Breast epithelium (tissue), 4 donors: Measurements from ENCODE around the gene SGSM2. TPM values are rescaled to one million over a fixed set of nuclear protein-coding genes. Genes with fewer than 3 reads are reported as not detected.
A peak's percentile ranks its signal among the peaks of the same experiment; 100 is the strongest.

ENCODE experiments used
- DNase-seq, 2 donors: peaks; one replicate each; pipeline ENCODE4 v3.0.0-alpha.2; 2019; ENCODE audit warnings: low spot score in 2 of 2
- H3K27ac ChIP-seq, 2 donors: fragments of 200-600 bp; sonication (generic) in 1 of 2; one replicate each; pipeline ENCODE4 v1.5.1; 2016 to 2019; ENCODE audit warnings: mild to moderate bottlenecking in 1 of 2
- H3K27me3 ChIP-seq, 2 donors: fragments of 200-600 bp; sonication (generic) in 1 of 2; one replicate each; pipeline versions ENCODE4 v1.5.1 to v1.6.0; 2017 to 2019; ENCODE audit warnings: control low read depth in 1 of 2, mild to moderate bottlenecking in 1 of 2
- H3K36me3 ChIP-seq: fragments of 200-600 bp; one replicate; pipeline ENCODE4 v1.5.1; 2019
- H3K4me1 ChIP-seq, 2 donors: fragments of 200-600 bp; sonication (generic); one replicate each; pipeline ENCODE4 v1.5.1; 2016 to 2019; ENCODE audit warnings: control low read depth in 1 of 2
- H3K4me3 ChIP-seq, 3 donors: fragments of 200-600 bp; sonication (generic); 1 replicate in 2 of 3; 2 replicates in 1 of 3; pipeline ENCODE4 v1.5.1; 2016 to 2019; ENCODE audit warnings: mild to moderate bottlenecking in 3 of 3, moderate library complexity in 2 of 3
- H3K9me3 ChIP-seq, 2 donors: fragments of 200-600 bp; sonication (generic) in 1 of 2; one replicate each; pipeline ENCODE4 v1.5.1; 2016 to 2019; ENCODE audit warnings: control low read depth in 1 of 2
- POLR2A ChIP-seq: fragments of 450-650 bp; IDR thresholded peaks from one replicate; pipeline ENCODE4 v1.6.1; 2016; ENCODE audit warnings: antibody characterized with exemption, mild to moderate bottlenecking, moderate library complexity
- POLR2AphosphoS5 ChIP-seq, 3 donors: sonication (generic); formaldehyde crosslinking; IDR thresholded peaks; one replicate each; pipeline ENCODE4 v1.6.1; 2017; ENCODE audit warnings: antibody characterized with exemption in 3 of 3
- intact Hi-C: fragments of 100-400 bp; cut with DNase I; formaldehyde crosslinking; loops from one replicate; pipeline ENCODE4 v1.15.1; 2023; ENCODE audit warnings: low total_unique reads
- total RNA-seq, 3 donors: library from RNA; depleted of rRNA; stranded (reverse); fragments of >200 nt; gene quantifications; one replicate each; pipeline ENCODE4 v1.1.0, GENCODE V29; 2016
- TF ChIP-seq, protein P1 (sequence below), 3 donors: fragments of 450-650 bp; IDR thresholded peaks; one replicate each; pipeline ENCODE4 v1.5.1; 2016 to 2017; ENCODE audit warnings: antibody characterized with exemption in 3 of 3, mild to moderate bottlenecking in 3 of 3, moderate library complexity in 3 of 3

Gene SGSM2, protein sequence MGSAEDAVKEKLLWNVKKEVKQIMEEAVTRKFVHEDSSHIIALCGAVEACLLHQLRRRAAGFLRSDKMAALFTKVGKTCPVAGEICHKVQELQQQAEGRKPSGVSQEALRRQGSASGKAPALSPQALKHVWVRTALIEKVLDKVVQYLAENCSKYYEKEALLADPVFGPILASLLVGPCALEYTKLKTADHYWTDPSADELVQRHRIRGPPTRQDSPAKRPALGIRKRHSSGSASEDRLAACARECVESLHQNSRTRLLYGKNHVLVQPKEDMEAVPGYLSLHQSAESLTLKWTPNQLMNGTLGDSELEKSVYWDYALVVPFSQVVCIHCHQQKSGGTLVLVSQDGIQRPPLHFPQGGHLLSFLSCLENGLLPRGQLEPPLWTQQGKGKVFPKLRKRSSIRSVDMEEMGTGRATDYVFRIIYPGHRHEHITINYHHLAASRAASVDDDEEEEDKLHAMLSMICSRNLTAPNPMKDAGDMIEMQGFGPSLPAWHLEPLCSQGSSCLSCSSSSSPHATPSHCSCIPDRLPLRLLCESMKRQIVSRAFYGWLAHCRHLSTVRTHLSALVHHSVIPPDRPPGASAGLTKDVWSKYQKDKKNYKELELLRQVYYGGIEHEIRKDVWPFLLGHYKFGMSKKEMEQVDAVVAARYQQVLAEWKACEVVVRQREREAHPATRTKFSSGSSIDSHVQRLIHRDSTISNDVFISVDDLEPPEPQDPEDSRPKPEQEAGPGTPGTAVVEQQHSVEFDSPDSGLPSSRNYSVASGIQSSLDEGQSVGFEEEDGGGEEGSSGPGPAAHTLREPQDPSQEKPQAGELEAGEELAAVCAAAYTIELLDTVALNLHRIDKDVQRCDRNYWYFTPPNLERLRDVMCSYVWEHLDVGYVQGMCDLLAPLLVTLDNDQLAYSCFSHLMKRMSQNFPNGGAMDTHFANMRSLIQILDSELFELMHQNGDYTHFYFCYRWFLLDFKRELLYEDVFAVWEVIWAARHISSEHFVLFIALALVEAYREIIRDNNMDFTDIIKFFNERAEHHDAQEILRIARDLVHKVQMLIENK
- total RNA-seq, result 100 to 1,000 TPM in 1 of 3 donors, 10 to 100 TPM in 2; 27.8 to 125 (median 85.5) TPM

DNA sequence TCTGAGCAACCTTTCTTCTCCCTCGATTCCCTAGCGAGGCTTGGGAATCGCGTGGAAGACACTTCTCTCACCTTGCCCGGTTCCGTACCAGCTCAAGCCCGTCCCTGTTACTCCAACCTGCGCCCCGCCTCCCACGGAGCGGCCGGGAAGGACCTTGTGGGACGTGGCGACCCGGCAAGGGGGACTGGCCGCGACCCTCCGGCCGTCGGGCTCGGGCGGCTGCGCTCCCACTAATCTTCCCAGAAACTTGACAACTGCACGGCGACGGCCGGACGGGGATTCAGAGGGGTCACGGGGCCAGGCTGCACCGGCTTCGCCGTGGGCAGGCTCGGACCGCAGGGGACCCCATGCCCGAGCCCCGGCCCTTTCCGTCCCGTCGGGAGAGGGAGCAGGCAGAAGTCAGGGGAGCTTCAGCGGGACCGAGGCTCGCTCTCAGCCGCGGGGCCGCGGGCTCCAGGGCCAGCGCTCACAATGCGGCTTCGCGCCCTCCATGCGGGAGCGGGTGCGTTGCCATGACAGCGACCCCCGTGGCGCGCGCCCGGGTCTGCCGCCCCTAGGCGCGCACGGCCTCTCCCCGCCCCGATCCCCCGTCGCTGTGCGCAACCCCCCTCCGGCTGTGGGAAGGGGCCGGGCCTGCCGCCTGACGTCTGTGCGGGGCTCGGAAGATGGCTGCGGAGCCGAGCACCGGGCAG is at the start of gene SGSM2:
SGSM2 (plus strand) TSS at position 650 of the 692 bp plus-strand sequence. CDS start 188 bp downstream, outside the sequence.
- no peak for TF ChIP-seq POLR2AphosphoS5 (IDR thresholded peaks at IDR 0.05)
- no peak for TF ChIP-seq POLR2A
- TF ChIP-seq, protein P1, sequence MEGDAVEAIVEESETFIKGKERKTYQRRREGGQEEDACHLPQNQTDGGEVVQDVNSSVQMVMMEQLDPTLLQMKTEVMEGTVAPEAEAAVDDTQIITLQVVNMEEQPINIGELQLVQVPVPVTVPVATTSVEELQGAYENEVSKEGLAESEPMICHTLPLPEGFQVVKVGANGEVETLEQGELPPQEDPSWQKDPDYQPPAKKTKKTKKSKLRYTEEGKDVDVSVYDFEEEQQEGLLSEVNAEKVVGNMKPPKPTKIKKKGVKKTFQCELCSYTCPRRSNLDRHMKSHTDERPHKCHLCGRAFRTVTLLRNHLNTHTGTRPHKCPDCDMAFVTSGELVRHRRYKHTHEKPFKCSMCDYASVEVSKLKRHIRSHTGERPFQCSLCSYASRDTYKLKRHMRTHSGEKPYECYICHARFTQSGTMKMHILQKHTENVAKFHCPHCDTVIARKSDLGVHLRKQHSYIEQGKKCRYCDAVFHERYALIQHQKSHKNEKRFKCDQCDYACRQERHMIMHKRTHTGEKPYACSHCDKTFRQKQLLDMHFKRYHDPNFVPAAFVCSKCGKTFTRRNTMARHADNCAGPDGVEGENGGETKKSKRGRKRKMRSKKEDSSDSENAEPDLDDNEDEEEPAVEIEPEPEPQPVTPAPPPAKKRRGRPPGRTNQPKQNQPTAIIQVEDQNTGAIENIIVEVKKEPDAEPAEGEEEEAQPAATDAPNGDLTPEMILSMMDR (IDR thresholded peaks at IDR 0.05), result no peak
- Histone ChIP-seq H3K27me3 (no peaks in the 10 kb centered on the region), H3K27ac (peak within 1 kb of the TSS; percentile 93 to 96), H3K36me3 (peaks cover under 1% of the 10 kb centered on the region), H3K4me3 (peak within 1 kb of the TSS; percentile 94 to 99 (median 97)), H3K9me3 (no peaks in the 10 kb centered on the region), H3K4me1 (peaks cover 4 to 8% of the 10 kb centered on the region in 2 donors)
- intact Hi-C loops, result no loop called here
- DNase-seq, result no peak

DNA sequence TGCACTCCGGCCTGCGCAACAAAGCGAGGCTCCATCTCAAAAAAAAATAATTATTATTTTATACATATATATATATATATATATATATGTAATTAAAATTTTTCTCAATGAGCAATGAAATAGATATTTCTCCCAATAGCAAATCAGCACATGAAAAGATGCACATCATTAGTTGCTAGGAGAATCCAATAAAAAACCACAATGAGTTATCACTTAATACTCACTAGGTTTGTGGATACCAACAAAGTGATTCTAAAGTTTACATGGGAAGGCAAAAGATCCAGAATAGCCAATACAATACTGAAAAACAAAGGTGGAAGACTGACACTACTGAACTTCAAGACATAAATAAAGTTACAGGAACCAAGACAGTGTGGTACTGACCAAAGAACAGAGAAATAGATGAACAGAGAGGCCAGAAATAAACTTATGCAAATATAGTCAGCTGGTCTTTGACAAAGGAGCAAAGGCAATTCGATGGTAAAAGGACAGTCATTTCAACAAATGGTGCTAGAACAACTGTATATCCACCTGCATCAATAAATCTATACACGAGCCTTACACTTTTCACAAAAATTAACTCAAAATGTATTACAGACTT is 47.3 kb upstream of the SGSM2 start:
- TF ChIP-seq POLR2A, result no peak
- no peak for TF ChIP-seq POLR2AphosphoS5 (IDR thresholded peaks at IDR 0.05)
- TF ChIP-seq, protein P1 (IDR thresholded peaks at IDR 0.05), result no peak
- no peaks in the 10 kb centered on the region for H3K9me3 ChIP-seq
- no peak overlapping the region for H3K4me3 ChIP-seq
- H3K27ac ChIP-seq, result no peak overlapping the region
- H3K4me1 ChIP-seq, result no peaks in the 10 kb centered on the region
- no peaks in the 10 kb centered on the region for H3K36me3 ChIP-seq
- intact Hi-C loops, result no loop called here
- no peak for DNase-seq
- H3K27me3 ChIP-seq, result no peaks in the 10 kb centered on the region

DNA sequence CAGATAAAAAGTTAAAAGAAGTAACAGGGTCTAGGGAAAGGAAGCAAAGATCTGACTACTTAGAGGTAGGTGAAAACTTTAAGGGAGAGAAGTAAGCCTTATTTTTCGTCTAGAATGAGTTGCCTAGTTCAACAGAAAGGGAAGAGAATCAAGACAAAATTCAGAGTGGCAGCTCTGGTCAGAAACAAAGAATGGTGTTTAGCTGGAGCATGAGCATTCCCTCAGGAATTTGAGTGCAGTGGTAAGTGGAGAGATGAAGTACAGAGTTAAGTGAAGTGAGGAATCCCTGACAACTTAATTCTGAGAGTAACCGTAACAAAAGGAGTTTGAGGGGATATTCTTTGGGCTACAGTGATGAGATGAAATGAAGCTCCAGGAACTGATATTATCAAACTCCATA is 45.2 kb upstream of the SGSM2 start:
- intact Hi-C loops, result no loop called here
- Histone ChIP-seq H3K36me3 (no peaks in the 10 kb centered on the region), H3K27me3 (no peaks in the 10 kb centered on the region), H3K27ac (no peak overlapping the region), H3K4me1 (no peaks in the 10 kb centered on the region), H3K4me3 (no peak overlapping the region), H3K9me3 (no peaks in the 10 kb centered on the region)
- TF ChIP-seq, protein P1 (IDR thresholded peaks at IDR 0.05), result no peak
- TF ChIP-seq POLR2AphosphoS5 (IDR thresholded peaks at IDR 0.05) (no peak), POLR2A (no peak)
- no peak for DNase-seq

DNA sequence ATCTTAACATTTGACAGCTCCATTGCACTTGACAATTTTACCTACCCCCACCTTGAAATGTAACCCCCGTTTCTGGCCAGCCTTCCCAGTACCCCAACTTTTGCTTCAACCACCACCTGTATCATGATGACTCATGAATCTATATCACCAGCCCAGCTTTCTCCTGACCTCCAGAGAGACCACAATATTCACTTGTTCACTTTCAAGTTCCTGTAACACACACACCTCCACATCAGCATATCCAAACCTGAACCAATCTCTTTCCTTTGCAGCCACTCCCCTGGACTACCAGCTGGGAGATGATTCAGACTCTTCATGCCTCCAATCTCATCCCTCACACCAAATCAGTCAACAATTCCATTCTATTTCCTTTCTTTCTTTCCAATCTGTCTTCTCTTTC is 41.7 kb upstream of the SGSM2 start:
- TF ChIP-seq POLR2A (no peak), POLR2AphosphoS5 (IDR thresholded peaks at IDR 0.05) (no peak)
- TF ChIP-seq, protein P1 (IDR thresholded peaks at IDR 0.05), result no peak
- Histone ChIP-seq H3K4me1 (no peaks in the 10 kb centered on the region), H3K4me3 (no peak overlapping the region), H3K27ac (no peak overlapping the region), H3K27me3 (no peaks in the 10 kb centered on the region), H3K9me3 (no peaks in the 10 kb centered on the region), H3K36me3 (no peaks in the 10 kb centered on the region)
- intact Hi-C loops, result no loop called here
- DNase-seq, result no peak
